Caco-2 (cell line): ENCODE data around the gene FAM151A. TPM values are rescaled to one million over a fixed set of nuclear protein-coding genes. Genes with fewer than 3 reads are reported as not detected.

Source experiments
- BruUV-seq: library from RNA; stranded (reverse); fragments of 400-500 nt; replicated peaks from 2 replicates; lab custom pipeline; 2021; lab: Mats Ljungman, UMichigan
- CTCF ChIA-PET: fragments of 300-600 bp; sonication (Branson Sonifier 250); formaldehyde crosslinking; loops from one replicate; lab custom pipeline; 2022; ENCODE audit warnings: antibody characterized with exemption; lab: Charles Lee
- POLR2A ChIA-PET: fragments of 300-600 bp; sonication (Branson Sonifier 250); formaldehyde crosslinking; loops from one replicate; lab custom pipeline; 2022; ENCODE audit warnings: antibody characterized with exemption; lab: Charles Lee
- DNase-seq, 2 experiments: peaks; one replicate each; pipeline versions ENCODE4 v3.0.0 to v3.0.0-alpha.2; 2020 to 2022
- H3K27me3 ChIP-seq: replicated peaks from 2 replicates; pipeline ENCODE4 v1.6.0; 2011; ENCODE audit warnings: low read length; ENCODE audit not compliant: control insufficient read depth, insufficient read depth
- H3K36me3 ChIP-seq: 2 replicates; pipeline ENCODE4 v1.5.1; 2011; ENCODE audit warnings: low read length; ENCODE audit not compliant: control insufficient read depth, insufficient read depth
- H3K4me1 ChIP-seq: fragments of 250-450 bp; sonication (Bioruptor Pico); 2 replicates; pipeline ENCODE4 v1.5.1; 2020; ENCODE audit warnings: mild to moderate bottlenecking
- H3K4me3 ChIP-seq: 2 replicates; pipeline ENCODE4 v1.5.1; 2011; ENCODE audit warnings: low read depth, mild to moderate bottlenecking, control low read depth, low read length
- H3K9me3 ChIP-seq: fragments of 250-450 bp; sonication (Bioruptor Pico); 2 replicates; pipeline ENCODE4 v1.5.1; 2020; ENCODE audit warnings: mild to moderate bottlenecking, moderate library complexity
- H3K27ac Mint-ChIP-seq: one replicate; pipeline ENCODE4 v1.8.0; 2022; ENCODE audit warnings: mixed read lengths; ENCODE audit not compliant: unreplicated experiment
- H3K27me3 Mint-ChIP-seq: one replicate; pipeline ENCODE4 v1.8.0; 2022; ENCODE audit warnings: mixed read lengths; ENCODE audit not compliant: insufficient read depth, unreplicated experiment
- H3K36me3 Mint-ChIP-seq: one replicate; pipeline ENCODE4 v1.8.0; 2022; ENCODE audit warnings: mild to moderate bottlenecking, mixed read lengths; ENCODE audit not compliant: insufficient read depth, unreplicated experiment
- H3K4me1 Mint-ChIP-seq: one replicate; pipeline ENCODE4 v1.8.0; 2022; ENCODE audit warnings: low read depth, mixed read lengths; ENCODE audit not compliant: unreplicated experiment
- H3K4me3 Mint-ChIP-seq: one replicate; pipeline ENCODE4 v1.8.0; 2022; ENCODE audit warnings: mild to moderate bottlenecking, moderate library complexity, mixed read lengths; ENCODE audit not compliant: unreplicated experiment
- H3K9me3 Mint-ChIP-seq: one replicate; pipeline ENCODE4 v1.8.0; 2022; ENCODE audit warnings: mixed read lengths; ENCODE audit not compliant: unreplicated experiment
- CTCF ChIP-seq, 2 experiments: fragments of 200-600 bp in 1 of 2; IDR thresholded peaks; 1 replicate in 1 of 2; 2 replicates in 1 of 2; pipeline versions ENCODE4 v1.5.1 to v1.8.0; 2011 to 2022; ENCODE audit warnings: antibody characterized with exemption in 1 of 2, control low read depth in 1 of 2, inconsistent platforms in 1 of 2, low read depth in 1 of 2, low read length in 1 of 2, mild to moderate bottlenecking in 1 of 2, moderate library complexity in 1 of 2; ENCODE audit not compliant: insufficient read depth in 1 of 2, severe bottlenecking in 1 of 2, unreplicated experiment in 1 of 2
- intact Hi-C: fragments of 100-400 bp; cut with micrococcal nuclease; formaldehyde crosslinking; loops from one replicate; pipeline ENCODE4 v1.10.0; 2022; ENCODE audit not compliant: unreplicated experiment
- total RNA-seq: library from RNA; stranded (reverse); gene quantifications from 2 replicates; pipeline ENCODE4 v1.2.3, GENCODE V29; 2022

FAM151A gene
- total RNA-seq, 1 experiment from 2014 or later: 22.3 TPM

DNA sequence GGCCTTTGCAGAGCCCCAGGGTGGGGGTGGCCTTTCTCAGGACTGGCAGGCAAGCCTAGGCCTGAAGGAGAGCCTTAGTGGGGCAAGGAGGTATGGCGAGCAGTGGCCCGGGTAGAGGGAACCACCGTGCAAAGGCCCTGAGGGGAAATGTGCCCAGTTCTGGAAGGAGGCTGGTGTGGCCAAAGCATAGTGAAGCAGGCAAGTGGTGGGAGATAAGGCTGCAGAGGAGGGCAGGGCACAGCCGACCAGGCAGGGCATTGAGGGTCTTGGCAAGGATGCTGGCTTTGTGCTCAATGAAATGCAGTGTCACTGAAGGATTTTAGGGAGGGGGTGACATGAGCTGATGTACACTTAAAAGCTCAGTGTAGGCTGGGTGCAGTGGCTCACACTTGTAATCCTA, 41.0 kb upstream of the FAM151A start:
- intact Hi-C loops: no loop called here
- no peaks in the 10 kb centered on the region for H3K4me1 ChIP-seq
- no peak for TF ChIP-seq CTCF (IDR thresholded peaks at IDR 0.05; ENCODE audit: insufficient read depth in 1 of 2, low read depth in 1 of 2, low read length in 1 of 2, severe bottlenecking in 1 of 2, unreplicated experiment in 1 of 2)
- Mint-ChIP-seq H3K27me3 (no peaks in the 10 kb centered on the region), H3K4me1 (no peaks in the 10 kb centered on the region), H3K27ac (no peak overlapping the region), H3K9me3 (no peaks in the 10 kb centered on the region), H3K4me3 (no peak overlapping the region), H3K36me3 (no peaks in the 10 kb centered on the region)
- no peak overlapping the region for H3K4me3 ChIP-seq
- CTCF ChIA-PET: interaction anchor here (2.4 kb wide), 1 partner anchor 165 kb away, joined by 10 read pairs; no protein-coding TSS in a partner anchor
- BruUV-seq: no TSS peak
- no peaks in the 10 kb centered on the region for H3K36me3 ChIP-seq
- POLR2A ChIA-PET: no interaction called here
- H3K9me3 ChIP-seq: no peaks in the 10 kb centered on the region
- no peaks in the 10 kb centered on the region for H3K27me3 ChIP-seq
- no peak for DNase-seq

DNA sequence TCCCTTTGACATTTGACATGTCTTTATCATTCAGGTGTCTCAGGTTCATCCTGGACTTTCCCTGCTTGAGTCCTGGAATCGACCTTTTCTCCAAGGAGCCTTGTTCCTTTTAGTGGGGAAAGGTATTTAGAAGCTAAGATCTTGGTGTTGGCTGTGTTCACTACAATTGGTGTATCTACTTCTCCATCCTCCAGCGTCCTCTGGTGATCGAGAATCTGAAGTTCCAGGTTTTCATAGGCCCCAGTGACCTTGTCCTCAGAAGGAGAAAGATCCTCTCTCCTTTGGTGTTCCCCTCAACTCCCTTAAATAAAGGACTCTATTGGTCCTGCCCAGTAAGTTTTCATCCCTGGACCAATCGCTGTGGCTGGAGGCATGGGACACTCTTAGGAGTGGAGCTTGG, 40.4 kb upstream of the FAM151A start:
- intact Hi-C loops: no loop called here
- Mint-ChIP-seq H3K36me3 (no peaks in the 10 kb centered on the region), H3K27me3 (no peaks in the 10 kb centered on the region), H3K9me3 (no peaks in the 10 kb centered on the region), H3K27ac (no peak overlapping the region), H3K4me3 (no peak overlapping the region), H3K4me1 (no peaks in the 10 kb centered on the region)
- Histone ChIP-seq H3K27me3 (no peaks in the 10 kb centered on the region), H3K9me3 (no peaks in the 10 kb centered on the region), H3K4me3 (no peak overlapping the region), H3K4me1 (no peaks in the 10 kb centered on the region), H3K36me3 (no peaks in the 10 kb centered on the region)
- TF ChIP-seq CTCF (IDR thresholded peaks at IDR 0.05; ENCODE audit: insufficient read depth in 1 of 2, low read depth in 1 of 2, low read length in 1 of 2, severe bottlenecking in 1 of 2, unreplicated experiment in 1 of 2): no peak
- POLR2A ChIA-PET: no interaction called here
- BruUV-seq: no TSS peak
- CTCF ChIA-PET: interaction anchor here (0.7 to 2.4 kb wide), 3 partner anchors 14 to 560 kb away, joined by 3 to 10 read pairs (median 7); no protein-coding TSS in a partner anchor
- DNase-seq: no peak

DNA sequence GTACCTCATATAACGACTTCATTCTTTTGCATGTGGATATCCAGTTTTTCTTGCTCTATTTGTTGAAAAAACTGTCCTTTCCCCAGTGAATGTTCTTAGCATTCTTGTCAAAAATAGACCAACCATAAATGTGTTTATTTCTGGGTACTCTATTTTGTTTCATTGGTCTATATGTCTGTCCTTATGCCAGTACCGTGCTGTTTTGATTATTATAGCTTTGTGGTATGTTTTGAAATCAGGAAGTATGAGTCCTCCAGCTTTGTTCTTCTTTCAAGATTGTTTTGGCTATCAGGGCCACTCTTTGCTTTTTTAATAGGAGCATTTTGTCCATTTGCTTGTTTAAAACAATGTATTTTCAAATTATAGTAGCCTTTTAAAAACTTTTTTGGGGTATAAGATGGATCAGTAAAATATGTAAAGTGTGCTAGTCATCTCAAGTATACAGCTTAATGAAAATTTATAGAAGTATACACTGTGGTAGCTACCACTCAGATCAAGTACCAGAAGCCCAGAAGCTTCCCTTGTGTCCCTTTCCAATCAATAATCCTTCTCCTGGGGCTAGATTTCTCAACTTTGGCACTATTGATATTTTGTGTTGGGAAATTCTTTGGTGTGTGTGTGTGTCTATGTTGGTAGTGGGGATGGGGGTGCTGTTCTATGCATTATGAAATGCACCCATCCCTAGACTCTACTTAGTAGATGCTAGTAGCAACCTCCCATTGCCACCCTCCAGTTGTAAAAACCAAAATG, 35.0 kb upstream of the FAM151A start:
- Histone ChIP-seq H3K4me1 (no peaks in the 10 kb centered on the region), H3K9me3 (0 out of 2 replicates have a peak, but pooled peaks cover 4% of the 10 kb centered on the region), H3K36me3 (no peaks in the 10 kb centered on the region), H3K4me3 (no peak overlapping the region), H3K27me3 (no peaks in the 10 kb centered on the region)
- no peak overlapping the region for H3K4me3 Mint-ChIP-seq
- intact Hi-C loops: no loop called here
- H3K27me3 Mint-ChIP-seq: no peaks in the 10 kb centered on the region
- TF ChIP-seq CTCF (IDR thresholded peaks at IDR 0.05; ENCODE audit: insufficient read depth in 1 of 2, low read depth in 1 of 2, low read length in 1 of 2, severe bottlenecking in 1 of 2, unreplicated experiment in 1 of 2): no peak
- POLR2A ChIA-PET: no interaction called here
- H3K36me3 Mint-ChIP-seq: no peaks in the 10 kb centered on the region
- H3K4me1 Mint-ChIP-seq: no peaks in the 10 kb centered on the region
- no TSS peak for BruUV-seq
- H3K9me3 Mint-ChIP-seq: peaks cover 9% of the 10 kb centered on the region
- DNase-seq: no peak
- CTCF ChIA-PET: no interaction called here
- H3K27ac Mint-ChIP-seq: no peak overlapping the region
